Keratinocyte (primary cell): ENCODE data around the gene NTRK1. TPM values are rescaled to one million over a fixed set of nuclear protein-coding genes. Genes with fewer than 3 reads are reported as not detected.

ENCODE experiments used
- DNase-seq: peaks from one replicate; pipeline ENCODE4 v3.0.0-alpha.2; 2011; ENCODE audit warnings: low read depth, missing footprints, low spot score
- FAIRE-seq: peaks from 2 replicates; lab custom pipeline; 2011; peaks lifted over from hg19 to GRCh38; lab: Jason Lieb, UNC
- H2AFZ ChIP-seq: 2 replicates; pipeline ENCODE4 v1.6.0; 2012; ENCODE audit warnings: low read length, control low read depth, inconsistent platforms; ENCODE audit not compliant: control insufficient read depth
- H3K27ac ChIP-seq: 2 replicates; pipeline ENCODE4 v1.5.1; 2011; ENCODE audit warnings: low read length; ENCODE audit not compliant: control insufficient read depth, insufficient read depth
- H3K27me3 ChIP-seq: 3 replicates; pipeline ENCODE4 v1.6.0; 2011; ENCODE audit warnings: low read length; ENCODE audit not compliant: control insufficient read depth, insufficient read depth; ENCODE audit errors: extremely low read depth
- H3K36me3 ChIP-seq, 2 experiments: 2 replicates in 1 of 2; 3 replicates in 1 of 2; pipeline ENCODE4 v1.5.1; 2011; ENCODE audit warnings: low read length in 2 of 2, mild to moderate bottlenecking in 1 of 2; ENCODE audit not compliant: control insufficient read depth in 2 of 2, insufficient read depth in 2 of 2; ENCODE audit errors: extremely low read depth in 1 of 2
- H3K4me1 ChIP-seq: 3 replicates; pipeline ENCODE4 v1.5.1; 2011; ENCODE audit warnings: low read length; ENCODE audit not compliant: control insufficient read depth, insufficient read depth; ENCODE audit errors: extremely low read depth
- H3K4me2 ChIP-seq: 3 replicates; pipeline ENCODE4 v1.6.0; 2011; ENCODE audit warnings: low read depth, low read length; ENCODE audit not compliant: control insufficient read depth, insufficient read depth; ENCODE audit errors: extremely low read depth
- H3K4me3 ChIP-seq, 3 experiments: fragments of 200-600 bp in 1 of 3; sonication (generic) in 1 of 3; 2 replicates in 2 of 3; 3 replicates in 1 of 3; pipeline ENCODE4 v1.5.1; 2011 to 2016; ENCODE audit warnings: low read length in 3 of 3, mild to moderate bottlenecking in 3 of 3, control low read depth in 2 of 3, inconsistent platforms in 1 of 3, low read depth in 1 of 3, mixed read lengths in 1 of 3, mixed run types in 1 of 3, moderate library complexity in 1 of 3; ENCODE audit not compliant: control insufficient read depth in 2 of 3, insufficient read depth in 2 of 3; ENCODE audit errors: extremely low read depth in 1 of 3
- H3K79me2 ChIP-seq: 2 replicates; pipeline ENCODE4 v1.6.0; 2012; ENCODE audit warnings: low read length; ENCODE audit not compliant: control insufficient read depth, insufficient read depth
- H3K9ac ChIP-seq: 3 replicates; pipeline ENCODE4 v1.6.0; 2011; ENCODE audit warnings: low read length; ENCODE audit not compliant: control insufficient read depth, insufficient read depth; ENCODE audit errors: extremely low read depth
- H3K9me1 ChIP-seq: 3 replicates; pipeline ENCODE4 v1.6.0; 2011; ENCODE audit warnings: low read length; ENCODE audit not compliant: control insufficient read depth, insufficient read depth; ENCODE audit errors: extremely low read depth
- H3K9me3 ChIP-seq: 2 replicates; pipeline ENCODE4 v1.5.1; 2012; ENCODE audit warnings: low read depth, low read length; ENCODE audit not compliant: control insufficient read depth
- H4K20me1 ChIP-seq: 3 replicates; pipeline ENCODE4 v1.6.0; 2011; ENCODE audit warnings: low read length; ENCODE audit not compliant: control insufficient read depth, insufficient read depth; ENCODE audit errors: extremely low read depth
- CTCF ChIP-seq, 3 experiments: IDR thresholded peaks in 1 of 3; conservative IDR thresholded peaks in 1 of 3; optimal IDR thresholded peaks in 1 of 3; 2 replicates in 2 of 3; 3 replicates in 1 of 3; pipeline versions ENCODE3 to v1.5.1; 2011; ENCODE audit warnings: low read length in 3 of 3, mild to moderate bottlenecking in 3 of 3, moderate library complexity in 2 of 3, control low read depth in 1 of 3, inconsistent platforms in 1 of 3; ENCODE audit not compliant: insufficient read depth in 2 of 3; ENCODE audit errors: extremely low read depth in 1 of 3
- EZH2 ChIP-seq: IDR thresholded peaks from one replicate; pipeline ENCODE4 v1.6.1; 2012; ENCODE audit warnings: inconsistent platforms, mild to moderate bottlenecking, low read length, moderate library complexity
- dilution Hi-C: fragments of 300-500 bp; cut with MboI; formaldehyde crosslinking; loops from one replicate; pipeline ENCODE4 v1.7.0; 2020; ENCODE audit warnings: low sequenced_read_pairs; ENCODE audit not compliant: extremely low pct_ligation_motif_present
- polyA plus RNA-seq, 5 experiments: library from polyadenylated mRNA; depleted of rRNA in 3 of 5; stranded (reverse) in 3 of 5; stranded (forward) in 1 of 5; unstranded in 1 of 5; fragments of >200 nt; gene quantifications; 1 replicate in 1 of 5; 2 replicates in 3 of 5; 3 replicates in 1 of 5; pipeline versions ENCODE4 v1.2.1 to v1.2.3, GENCODE V29; 2011 to 2012; ENCODE audit warnings: missing spikeins in 2 of 5, low read depth in 1 of 5, low replicate concordance in 1 of 5

The NTRK1 gene
- polyA plus RNA-seq, 1 donor (not counting 4 experiments of a cell fraction or from before 2014, with no cell fraction given), result 0.03 TPM

GRCh38 chr1:156869455-156869854, 8.8 kb downstream of the NTRK1 start:
- no peak overlapping the region for H2AFZ ChIP-seq
- no peaks in the 10 kb centered on the region for H3K36me3 ChIP-seq
- H3K9me3 ChIP-seq, result no peaks in the 10 kb centered on the region
- DNase-seq (no peak), FAIRE-seq (no peak)
- H4K20me1 ChIP-seq, result no peaks in the 10 kb centered on the region
- dilution Hi-C loops, result no loop called here
- H3K27ac ChIP-seq, result no peak overlapping the region
- H3K79me2 ChIP-seq, result no peaks in the 10 kb centered on the region
- H3K4me1 ChIP-seq, result peaks cover 13% of the 10 kb centered on the region
- TF ChIP-seq EZH2, result no peak
- TF ChIP-seq CTCF (optimal IDR thresholded peaks at IDR 0.05 in 1 of 3, IDR thresholded peaks at IDR 0.05 in 1 of 3, conservative IDR thresholded peaks at IDR 0.05 in 1 of 3; ENCODE audit: extremely low read depth in 1 of 3, insufficient read depth in 2 of 3, low read length in 3 of 3), result no peak
- peaks cover 10% of the 10 kb centered on the region for H3K27me3 ChIP-seq
- H3K4me3 ChIP-seq, result no peak overlapping the region
- no peak overlapping the region for H3K9ac ChIP-seq
- H3K9me1 ChIP-seq, result no peaks in the 10 kb centered on the region
- no peak overlapping the region for H3K4me2 ChIP-seq

GRCh38 chr1:156873659-156874058, 13.0 kb downstream of the NTRK1 start:
- Histone ChIP-seq H3K9ac (no peak overlapping the region), H3K9me1 (no peaks in the 10 kb centered on the region), H3K4me1 (peaks cover 13% of the 10 kb centered on the region), H2AFZ (no peak overlapping the region), H3K4me2 (no peak overlapping the region), H4K20me1 (no peaks in the 10 kb centered on the region), H3K79me2 (no peaks in the 10 kb centered on the region), H3K27me3 (peaks cover 29% of the 10 kb centered on the region), H3K4me3 (no peak overlapping the region), H3K9me3 (no peaks in the 10 kb centered on the region), H3K36me3 (no peaks in the 10 kb centered on the region), H3K27ac (no peak overlapping the region)
- dilution Hi-C loops, result no loop called here
- FAIRE-seq (no peak), DNase-seq (no peak)
- TF ChIP-seq CTCF (optimal IDR thresholded peaks at IDR 0.05 in 1 of 3, IDR thresholded peaks at IDR 0.05 in 1 of 3, conservative IDR thresholded peaks at IDR 0.05 in 1 of 3; ENCODE audit: extremely low read depth in 1 of 3, insufficient read depth in 2 of 3, low read length in 3 of 3) (no peak), EZH2 (no peak)
